Fibroblast of mammary gland (primary cell): ENCODE data around the gene BLTP3A.

Experiments
- DNase-seq: peaks from one replicate; pipeline ENCODE4 v3.0.0-alpha.2; 2010; ENCODE audit warnings: low read depth
- H3K4me3 ChIP-seq: 2 replicates; pipeline ENCODE4 v1.5.1; 2011; ENCODE audit warnings: low read depth, mild to moderate bottlenecking, low read length, moderate library complexity; ENCODE audit not compliant: control insufficient read depth
- TF ChIP-seq, protein P1 (sequence below): conservative IDR thresholded peaks from 2 replicates; pipeline ENCODE4 v1.5.1; 2011; ENCODE audit warnings: low read depth, low read length, inconsistent platforms; ENCODE audit not compliant: control insufficient read depth, insufficient read depth

BLTP3A gene

GRCh38 chr6:34836451-34836850 lies 44.6 kb downstream of the BLTP3A start:
- H3K4me3 ChIP-seq, result no peak overlapping the region
- TF ChIP-seq, protein P1, sequence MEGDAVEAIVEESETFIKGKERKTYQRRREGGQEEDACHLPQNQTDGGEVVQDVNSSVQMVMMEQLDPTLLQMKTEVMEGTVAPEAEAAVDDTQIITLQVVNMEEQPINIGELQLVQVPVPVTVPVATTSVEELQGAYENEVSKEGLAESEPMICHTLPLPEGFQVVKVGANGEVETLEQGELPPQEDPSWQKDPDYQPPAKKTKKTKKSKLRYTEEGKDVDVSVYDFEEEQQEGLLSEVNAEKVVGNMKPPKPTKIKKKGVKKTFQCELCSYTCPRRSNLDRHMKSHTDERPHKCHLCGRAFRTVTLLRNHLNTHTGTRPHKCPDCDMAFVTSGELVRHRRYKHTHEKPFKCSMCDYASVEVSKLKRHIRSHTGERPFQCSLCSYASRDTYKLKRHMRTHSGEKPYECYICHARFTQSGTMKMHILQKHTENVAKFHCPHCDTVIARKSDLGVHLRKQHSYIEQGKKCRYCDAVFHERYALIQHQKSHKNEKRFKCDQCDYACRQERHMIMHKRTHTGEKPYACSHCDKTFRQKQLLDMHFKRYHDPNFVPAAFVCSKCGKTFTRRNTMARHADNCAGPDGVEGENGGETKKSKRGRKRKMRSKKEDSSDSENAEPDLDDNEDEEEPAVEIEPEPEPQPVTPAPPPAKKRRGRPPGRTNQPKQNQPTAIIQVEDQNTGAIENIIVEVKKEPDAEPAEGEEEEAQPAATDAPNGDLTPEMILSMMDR, result no peak
- DNase-seq, result no peak

- H3K4me3 ChIP-seq, result no peak overlapping the region
- TF ChIP-seq, protein P1, result no peak
- DNase-seq, result no peak
Measured at GRCh38 chr6:34837528-34837927, 45.6 kb downstream of the BLTP3A start.

- H3K4me3 ChIP-seq, result no peak overlapping the region
- TF ChIP-seq, protein P1, result no peak
- DNase-seq, result peak; percentile 30
Measured at GRCh38 chr6:34839666-34840352, 47.9 kb downstream of the BLTP3A start.
